Stimulated activated CD8-positive, alpha-beta memory T cell treated with anti-CD3 and anti-CD28 coated beads, Interleukin-15, amount 100 ng/mL, for 4 hours (primary cell): ENCODE data around the gene XPNPEP1.
A peak's percentile ranks its signal among the peaks of the same experiment; 100 is the strongest.

Experiments used
- DNase-seq, 2 donors: peaks; one replicate each; pipeline ENCODE4 v3.0.0-alpha.2; 2020; ENCODE audit warnings: low read depth in 2 of 2

Gene XPNPEP1

DNA sequence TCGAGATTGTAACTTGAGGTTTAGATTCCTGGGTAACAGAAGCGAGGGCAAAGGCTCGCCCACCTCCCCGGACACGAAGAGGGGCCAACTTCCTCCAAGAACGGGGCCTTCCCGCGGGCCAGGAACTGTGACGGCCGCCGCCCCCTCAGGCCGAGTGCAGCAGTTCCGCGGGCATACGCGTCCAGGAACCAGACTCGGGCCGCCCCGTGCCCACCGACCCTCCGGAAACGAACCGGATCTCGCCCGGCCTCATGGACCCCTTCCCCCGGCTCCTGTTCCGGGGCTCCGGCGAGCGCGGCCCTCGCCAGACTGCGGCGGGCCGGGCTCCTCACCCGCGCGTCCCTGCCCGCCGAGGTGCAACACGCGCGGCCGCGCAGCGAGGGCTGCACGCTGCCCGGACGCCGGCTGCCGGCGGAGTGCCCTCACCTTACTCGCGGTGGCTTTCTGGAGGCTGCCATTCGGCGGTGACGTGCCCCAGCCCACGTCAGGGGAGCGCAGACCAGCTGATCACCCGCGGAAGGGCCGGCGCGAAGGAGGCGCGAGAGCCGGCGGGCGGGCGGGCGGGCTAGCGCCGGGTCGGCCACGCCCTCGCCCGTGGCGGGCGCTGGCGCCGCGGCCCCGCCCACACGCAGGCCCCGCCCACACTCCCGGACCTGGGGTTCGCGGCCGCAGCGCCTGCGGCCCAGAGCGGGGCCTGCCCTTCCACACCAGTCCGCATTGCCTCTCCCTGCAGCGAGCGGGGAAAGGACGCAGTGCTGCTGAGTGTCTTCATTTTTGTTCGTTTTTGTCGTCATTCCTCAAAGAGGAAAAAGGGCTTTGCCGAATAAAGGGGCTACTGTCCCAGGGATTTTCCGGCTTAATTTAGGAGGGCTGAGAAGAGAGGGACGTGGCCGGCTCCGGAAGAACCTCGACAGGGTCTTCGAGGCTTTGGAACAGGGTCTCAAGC lies at the start of gene XPNPEP1:
Gene XPNPEP1 (minus strand): TSS at position 536 of the 946 bp plus-strand sequence. CDS start 78 bp downstream, at position 458.
- DNase-seq: peak; percentile 61 to 62

DNA sequence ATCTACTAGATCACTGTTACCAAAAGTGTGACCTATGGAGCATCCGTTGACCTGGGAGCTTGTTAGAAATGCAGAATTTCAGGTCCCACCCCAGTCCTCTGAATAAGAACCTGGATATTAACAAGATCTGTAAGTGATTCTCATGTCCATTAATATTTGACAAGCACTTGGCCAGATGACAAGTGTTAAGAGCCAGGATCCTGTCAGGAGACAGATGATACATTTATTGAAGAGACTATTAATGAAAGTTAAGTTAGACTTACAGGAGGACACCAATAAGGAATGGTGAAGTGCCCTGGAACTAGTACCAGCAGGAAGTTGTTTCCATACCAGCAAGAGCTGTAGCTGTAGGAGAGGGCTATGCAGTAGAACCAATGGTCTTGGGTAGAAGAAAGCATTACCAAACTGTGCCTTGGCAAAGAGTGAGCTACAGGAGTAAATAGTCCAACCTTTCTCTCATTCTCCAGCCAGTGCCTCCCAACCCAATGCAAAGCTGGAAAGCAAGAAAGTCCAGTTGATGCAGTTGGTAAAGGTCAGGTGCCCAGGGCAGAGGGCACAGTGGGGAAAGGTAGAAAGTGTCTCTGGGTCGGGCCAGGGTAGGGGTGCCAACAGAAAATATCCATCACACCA lies 49.2 kb upstream of the XPNPEP1 start:
- DNase-seq: no peak

DNA sequence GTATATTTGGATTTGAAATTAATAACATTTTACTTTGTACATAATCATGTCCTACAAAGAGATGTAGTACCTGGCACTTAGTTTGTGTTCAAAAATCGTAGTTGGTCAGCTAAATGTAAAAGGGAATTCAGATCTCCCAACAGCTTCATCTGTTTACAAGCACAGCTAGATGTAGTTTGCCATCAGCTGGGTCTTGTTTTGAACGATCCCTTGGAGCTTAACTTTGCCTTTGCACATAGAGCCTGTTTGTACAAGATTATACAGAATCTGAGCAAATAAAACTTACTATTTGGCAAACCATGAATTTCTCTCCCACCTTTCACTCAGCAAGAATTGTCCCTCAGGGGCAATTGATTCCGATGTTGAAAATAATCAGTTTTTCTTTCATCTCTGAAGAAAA lies 48.3 kb upstream of the XPNPEP1 start:
- DNase-seq: no peak

DNA sequence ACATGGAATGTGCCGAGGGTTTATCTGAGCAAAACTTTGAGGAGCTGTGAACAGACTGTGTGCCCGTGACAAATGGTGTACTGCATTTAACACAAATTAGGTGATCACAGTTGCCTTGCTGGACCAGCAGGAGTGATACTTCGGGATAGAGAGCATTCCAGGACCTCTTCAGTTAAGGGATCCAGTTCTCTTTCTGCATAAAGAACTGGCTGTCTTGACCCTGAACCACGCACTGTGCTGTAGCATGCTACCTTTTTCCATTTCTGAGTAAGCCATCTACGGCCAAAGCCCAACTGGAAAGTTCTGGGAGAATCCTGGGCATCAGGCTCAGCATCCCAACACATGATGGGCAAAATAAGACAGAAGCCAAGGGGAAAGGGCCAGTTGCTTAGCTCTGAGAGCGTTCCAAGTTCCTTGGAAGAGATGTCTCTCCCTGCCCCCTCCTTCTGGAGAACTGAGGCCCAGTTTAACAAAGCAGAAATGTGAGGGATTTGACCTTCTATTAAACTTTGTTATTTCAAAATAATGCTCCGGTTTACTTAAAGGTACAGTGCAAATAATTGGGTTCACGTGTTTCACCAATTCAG lies 46.5 kb upstream of the XPNPEP1 start:
- DNase-seq: no peak

- no peak for DNase-seq
These were observed 45.8 kb upstream of the XPNPEP1 start for GRCh38 chr10:109968953-109969759.

DNA sequence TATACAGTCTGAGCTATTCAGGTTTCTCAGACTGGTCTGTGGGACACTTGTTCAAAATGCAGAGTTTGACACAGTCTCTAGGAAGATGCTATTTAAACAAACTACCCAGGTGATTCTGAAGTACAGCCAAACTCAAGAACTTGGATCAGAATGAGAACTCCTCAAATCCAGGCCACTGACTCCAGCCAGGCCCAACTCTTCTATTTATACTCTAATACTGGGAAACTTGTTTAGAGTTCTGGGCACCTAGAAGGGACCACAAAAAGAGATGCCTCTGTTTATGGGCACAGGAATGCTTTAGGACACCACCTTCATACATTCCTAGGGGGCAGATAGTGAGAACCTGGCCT lies 44.4 kb upstream of the XPNPEP1 start:
- no peak for DNase-seq

DNA sequence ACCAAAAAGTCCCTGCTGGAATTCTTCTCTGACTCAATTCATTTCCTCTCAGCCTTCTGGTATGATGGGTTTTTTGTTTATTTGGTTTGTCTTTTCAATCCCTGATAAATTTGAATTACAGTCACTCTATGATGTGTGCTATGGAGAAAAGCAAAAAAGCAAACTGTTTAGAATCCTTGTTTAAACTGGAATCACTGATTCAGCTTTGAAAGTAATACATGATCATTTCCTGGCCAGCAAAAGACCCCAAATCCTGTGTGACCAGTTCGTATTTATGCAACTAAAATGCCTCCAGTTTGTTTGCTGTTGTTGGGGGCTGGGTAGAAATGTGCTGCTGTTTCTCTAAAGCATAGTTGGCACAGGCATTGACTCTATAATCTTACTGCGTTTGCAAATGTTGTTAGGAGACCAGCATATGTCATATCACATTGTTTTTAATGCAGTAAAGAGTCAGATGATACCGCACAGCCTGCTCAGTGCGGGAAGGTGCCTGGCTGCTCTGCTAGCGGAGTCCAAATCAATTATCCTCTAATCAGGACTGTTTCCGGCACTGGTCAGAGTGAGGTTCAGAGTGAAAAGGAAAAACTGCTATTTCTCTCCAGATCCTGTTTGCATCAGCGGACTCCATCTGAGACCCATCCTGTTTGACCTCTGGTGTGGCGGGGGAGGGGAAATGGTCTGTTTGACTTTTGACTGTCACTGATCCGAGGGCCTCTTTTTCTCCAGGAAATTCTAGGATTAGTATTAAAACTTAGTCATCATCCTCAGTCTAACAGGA lies 43.8 kb upstream of the XPNPEP1 start:
- DNase-seq: no peak

DNA sequence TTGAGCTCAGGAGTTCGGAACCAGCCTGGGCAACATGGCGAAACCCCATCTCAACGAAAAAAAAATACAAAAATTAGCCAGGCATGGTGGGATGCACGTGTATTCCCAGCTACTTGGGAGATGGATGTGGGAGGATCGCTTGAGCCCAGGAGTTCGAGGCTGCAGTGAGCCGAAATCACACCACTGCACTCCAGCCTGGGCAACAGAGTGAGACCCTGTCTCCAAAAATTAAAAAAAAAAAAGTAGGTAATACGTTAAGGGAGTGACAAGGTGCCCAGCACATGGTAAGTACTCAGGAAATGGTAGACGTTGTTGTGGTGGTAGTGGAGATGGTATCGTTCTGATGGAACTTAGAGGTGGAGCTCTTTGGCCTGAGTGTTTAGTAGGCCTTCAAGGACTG lies 41.0 kb upstream of the XPNPEP1 start:
- no peak for DNase-seq

DNA sequence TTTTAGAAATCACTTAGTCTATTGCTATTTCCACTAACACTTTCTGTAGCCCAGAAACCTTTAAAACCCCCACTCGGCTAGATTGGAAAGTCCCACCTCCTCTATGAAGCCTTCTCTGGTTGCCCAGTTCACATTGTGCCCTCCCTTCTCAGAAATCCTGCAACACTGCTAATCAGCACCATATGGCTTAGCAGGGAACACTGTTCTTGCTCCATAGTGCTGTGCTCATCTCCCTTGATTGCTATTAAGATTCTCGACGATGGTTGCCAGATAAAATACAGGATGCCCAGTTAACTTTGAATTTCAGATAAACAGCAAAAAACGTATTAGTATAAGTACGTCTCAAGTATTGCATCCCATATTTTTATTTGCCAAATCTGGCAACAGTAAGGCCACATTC lies 40.1 kb upstream of the XPNPEP1 start:
- no peak for DNase-seq

- no peak for DNase-seq
These were observed 38.9 kb upstream of the XPNPEP1 start for GRCh38 chr10:109962247-109962646.

- no peak for DNase-seq
These were observed 38.1 kb upstream of the XPNPEP1 start for GRCh38 chr10:109961174-109962001.

DNA sequence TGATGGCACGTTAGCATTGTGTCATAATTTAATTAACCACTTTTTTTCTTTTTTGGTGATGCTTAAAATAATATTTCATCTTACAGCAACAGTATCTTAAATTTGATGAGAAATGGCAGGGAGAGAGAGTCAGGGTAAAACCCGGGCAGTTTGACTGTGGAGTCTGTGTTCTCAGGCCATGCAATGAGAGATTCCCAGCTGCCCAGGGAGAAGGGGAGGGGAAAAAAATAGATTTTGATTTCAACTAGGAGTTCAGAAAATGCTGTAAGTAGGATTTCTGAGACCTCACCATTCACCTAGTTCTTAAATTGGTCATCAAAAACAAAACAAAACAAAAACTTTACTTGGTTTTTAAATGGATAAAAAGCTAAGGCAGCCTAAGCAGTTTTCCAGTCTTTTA lies 37.4 kb upstream of the XPNPEP1 start:
- no peak for DNase-seq

DNA sequence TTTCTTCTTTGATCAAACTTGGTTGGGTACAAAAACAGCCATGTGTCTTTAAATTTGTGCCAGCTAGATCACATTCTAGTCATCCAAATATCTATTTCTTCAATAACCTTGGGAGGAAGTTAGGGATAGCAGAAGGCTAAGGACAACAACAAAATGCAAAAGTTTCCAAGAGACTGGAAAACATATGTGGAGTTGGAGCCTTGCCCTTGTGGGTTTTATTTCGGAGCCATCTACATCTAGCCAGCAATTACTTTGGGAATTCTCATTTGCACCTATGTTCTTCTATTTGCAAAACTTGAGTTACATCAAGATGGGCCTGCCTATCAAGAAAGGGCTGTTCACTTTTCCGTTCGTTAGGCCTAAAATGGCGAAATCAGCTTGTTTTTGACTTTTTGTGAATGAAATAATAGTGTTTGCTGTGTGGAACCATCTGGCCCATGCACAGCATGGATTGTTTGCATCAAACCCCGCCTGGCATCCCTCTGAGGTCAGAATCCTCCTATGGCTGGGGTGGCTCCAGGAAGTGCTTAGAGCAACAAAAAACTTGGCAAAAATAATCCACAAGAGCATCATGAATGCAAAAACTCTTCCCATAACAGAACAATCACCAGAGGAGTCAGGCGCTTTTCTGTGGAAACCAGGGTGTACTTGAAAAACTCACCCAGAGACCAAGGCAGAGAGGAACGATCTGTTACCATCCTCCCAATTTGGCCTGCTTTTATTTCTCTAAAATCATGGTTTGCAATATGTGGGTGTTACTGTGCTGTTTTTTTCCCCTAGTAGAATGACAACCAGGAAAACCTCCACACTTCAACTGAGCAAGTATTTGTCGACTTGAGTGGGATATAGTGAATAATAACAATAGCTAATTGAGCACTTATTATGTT lies 36.2 kb upstream of the XPNPEP1 start:
- no peak for DNase-seq

- no peak for DNase-seq
These were observed 34.7 kb upstream of the XPNPEP1 start for GRCh38 chr10:109958059-109958458.

DNA sequence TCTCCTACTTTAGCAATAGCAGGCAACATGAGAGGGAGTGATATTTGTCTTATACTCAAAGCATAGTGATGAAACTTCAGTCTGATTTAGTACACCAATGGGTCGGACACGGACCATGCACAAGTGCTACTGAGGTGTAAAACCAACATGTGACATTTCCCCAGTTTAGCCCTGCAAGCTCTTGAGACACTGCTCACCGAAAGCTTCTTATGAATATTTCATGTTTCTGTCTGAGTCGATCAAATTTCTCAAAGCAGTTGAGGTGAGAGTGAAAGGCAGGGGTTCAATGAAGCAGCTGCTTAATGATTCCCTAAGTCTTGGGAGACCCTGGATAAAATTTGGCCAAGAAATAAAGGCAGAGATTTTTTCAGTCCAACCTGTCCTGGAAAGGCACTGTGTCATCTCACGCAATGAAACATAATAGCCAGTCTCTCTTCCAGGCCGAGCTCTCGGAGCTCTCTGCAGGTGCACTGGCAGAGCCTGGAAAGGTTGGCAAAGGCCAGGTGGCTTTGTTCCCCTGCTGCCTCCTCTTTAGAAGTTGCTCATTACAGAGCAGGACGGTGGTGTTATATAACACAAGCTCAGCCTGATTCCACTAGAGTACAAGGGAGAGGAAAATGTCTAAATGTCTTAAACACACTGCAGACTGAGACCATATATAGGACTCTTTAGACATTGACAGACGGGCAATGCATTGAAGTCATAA lies 33.9 kb upstream of the XPNPEP1 start:
- no peak for DNase-seq

DNA sequence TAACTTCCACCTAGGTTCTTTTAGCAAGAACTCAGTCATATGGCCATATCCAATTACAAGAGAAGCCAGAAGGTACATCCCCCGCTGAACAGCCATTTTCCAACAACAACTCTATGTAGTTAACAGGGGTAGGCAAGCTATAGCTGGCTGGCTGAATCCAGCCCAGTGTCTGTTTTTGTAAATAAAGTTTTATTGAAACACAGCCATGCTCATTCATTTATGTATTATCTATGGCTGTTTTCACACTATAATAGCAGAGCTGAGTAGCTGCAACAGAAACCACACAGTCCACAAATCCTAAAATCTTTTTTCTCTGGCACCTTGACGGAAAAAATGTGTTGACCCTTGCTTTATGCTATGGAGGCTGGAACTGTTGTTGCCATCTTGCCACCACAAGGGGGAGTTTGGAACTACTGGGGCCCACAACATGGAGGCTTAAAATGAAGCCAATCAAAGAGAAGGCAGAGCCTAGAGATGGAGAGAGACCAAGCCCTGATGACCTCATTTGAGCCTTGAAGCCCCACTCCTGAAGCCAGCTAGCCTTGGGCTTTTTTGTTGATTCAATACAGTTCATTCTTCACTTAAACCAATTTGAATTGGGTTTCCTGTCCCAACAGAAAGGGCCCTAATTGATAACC lies 33.3 kb upstream of the XPNPEP1 start:
- DNase-seq: no peak

DNA sequence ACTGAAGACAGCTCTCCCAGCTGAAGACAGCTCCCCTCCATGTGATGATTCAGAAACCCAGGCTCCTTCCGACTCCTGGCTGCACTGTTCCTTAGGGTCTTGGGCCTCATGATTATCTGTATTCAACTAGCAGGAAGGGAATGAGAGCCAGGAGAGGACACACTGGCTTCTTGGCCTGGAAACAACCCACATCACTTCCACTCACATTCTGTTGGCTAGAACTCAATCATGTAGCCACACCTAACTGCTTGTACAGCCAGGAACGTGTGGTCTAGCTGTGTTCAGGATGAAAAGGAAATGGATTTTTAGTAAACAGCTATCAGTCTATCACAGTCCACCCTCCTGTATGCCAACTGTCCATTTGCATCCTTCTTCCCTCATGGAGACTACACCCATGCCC lies 30.5 kb upstream of the XPNPEP1 start:
- no peak for DNase-seq

DNA sequence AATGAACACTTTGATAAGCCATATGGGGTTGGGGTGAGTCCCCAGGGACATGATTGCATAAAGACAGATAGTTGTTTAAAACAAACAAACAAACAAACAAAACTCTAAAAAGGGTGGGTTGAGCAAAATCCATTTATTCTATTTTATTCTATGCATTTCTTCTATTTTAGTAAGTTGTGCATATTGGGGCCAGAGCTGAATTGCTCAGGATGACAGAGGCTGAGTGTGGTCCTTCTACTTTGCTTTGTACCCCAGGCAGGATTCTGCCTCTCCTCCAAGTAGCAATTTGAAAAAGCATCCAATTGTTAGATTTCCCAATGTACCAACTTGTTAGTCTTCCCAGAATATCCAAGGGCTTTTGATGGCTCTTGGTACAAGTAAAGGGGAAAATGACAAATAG lies 29.2 kb upstream of the XPNPEP1 start:
- no peak for DNase-seq
